ENCODE results near the gene ABHD17A.

The ABHD17A gene

GRCh38 chr19:1832046-1832663 is 53.1 kb downstream of the ABHD17A start:
- no peak for DNase-seq

DNA sequence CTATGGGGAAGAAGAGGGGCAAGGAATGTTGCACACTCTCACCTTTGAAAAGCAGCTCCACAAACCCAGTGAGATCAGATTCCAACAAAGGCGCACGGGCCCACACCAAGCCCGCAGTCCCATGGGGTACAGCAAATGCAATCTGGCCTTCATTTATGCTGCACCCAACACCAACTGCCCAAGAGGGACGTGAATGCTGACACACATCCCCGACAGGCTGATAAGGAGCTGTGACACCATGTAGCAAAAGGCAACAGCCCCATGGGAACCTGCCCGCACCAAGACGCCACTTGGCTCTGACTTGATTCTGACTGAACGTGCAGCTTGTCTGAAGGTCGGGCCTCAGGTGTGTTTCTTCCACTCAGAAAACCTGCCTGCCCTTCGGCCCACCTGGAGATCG is 54.3 kb downstream of the ABHD17A start:
- no peak for DNase-seq

- DNase-seq, result no peak
These were observed 54.7 kb downstream of the ABHD17A start for GRCh38 chr19:1830568-1830967.

- no peak for DNase-seq
These were observed 55.3 kb downstream of the ABHD17A start for GRCh38 chr19:1829958-1830357.

GRCh38 chr19:1828279-1829238 is 56.7 kb downstream of the ABHD17A start:
- DNase-seq, result no peak

DNA sequence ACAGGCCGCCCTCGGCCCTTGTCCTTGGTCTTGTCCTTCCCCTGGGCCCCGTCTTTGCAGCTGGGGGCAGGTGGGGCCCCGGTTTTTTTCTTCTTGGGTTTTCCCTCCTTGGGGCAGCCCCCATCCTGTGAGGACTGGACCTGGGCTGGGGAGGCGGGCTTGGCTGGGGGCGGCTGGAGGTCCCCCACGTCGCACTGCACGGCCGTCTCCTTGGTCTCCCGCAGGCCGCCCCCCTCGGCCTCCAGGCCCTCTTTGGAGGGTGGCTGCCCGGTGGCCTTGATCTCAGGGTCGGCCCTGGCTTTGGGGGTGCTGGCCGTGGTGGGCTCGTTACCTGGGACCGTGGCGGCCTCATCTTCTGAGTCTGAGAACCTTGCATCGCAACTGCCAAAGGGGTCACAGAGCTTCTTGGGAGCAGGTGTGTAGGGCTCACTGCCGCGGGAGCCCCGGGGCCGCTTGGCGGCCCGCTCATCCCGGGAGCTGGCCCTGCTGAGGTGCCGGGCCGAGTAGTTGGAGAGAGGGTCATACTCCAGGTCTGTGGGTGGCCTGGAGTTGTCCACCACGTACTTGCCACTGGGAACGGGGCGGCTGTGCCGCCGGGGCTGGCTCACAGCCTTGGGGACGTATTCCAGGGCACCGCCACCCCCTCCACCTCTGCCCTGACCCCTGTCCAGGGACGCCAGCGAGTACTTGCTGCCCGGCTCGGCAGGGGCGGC is 57.6 kb downstream of the ABHD17A start:
- DNase-seq, result no peak
